Endodermal cell (in vitro differentiated cells): ENCODE measurements around the gene ANKH. TPM values are rescaled to one million over a fixed set of nuclear protein-coding genes. Genes with fewer than 3 reads are reported as not detected.

Source experiments
- DNase-seq: peaks from one replicate; pipeline ENCODE4 v3.0.0-alpha.2; 2017
- H3K27ac ChIP-seq: 2 replicates; pipeline ENCODE4 v1.5.1; 2013; ENCODE audit warnings: mild to moderate bottlenecking, low read depth, low read length, moderate library complexity
- H3K27me3 ChIP-seq: 2 replicates; pipeline ENCODE4 v1.6.1; 2013; ENCODE audit warnings: mild to moderate bottlenecking, low read length, moderate library complexity; ENCODE audit not compliant: insufficient read depth, control insufficient read depth, poor library complexity, severe bottlenecking
- H3K36me3 ChIP-seq: 2 replicates; pipeline ENCODE4 v1.7.0; 2013; ENCODE audit warnings: mild to moderate bottlenecking, low read length, moderate library complexity; ENCODE audit not compliant: control insufficient read depth, insufficient read depth
- H3K4me1 ChIP-seq: one replicate; pipeline ENCODE4 v1.7.0; 2013; ENCODE audit warnings: low read length; ENCODE audit not compliant: control insufficient read depth, insufficient read depth
- H3K4me3 ChIP-seq: 2 replicates; pipeline ENCODE4 v1.5.1; 2013; ENCODE audit warnings: mild to moderate bottlenecking, low read length, moderate library complexity
- H3K9ac ChIP-seq: 2 replicates; pipeline ENCODE4 v1.6.1; 2013; ENCODE audit warnings: mild to moderate bottlenecking, low read length, moderate library complexity; ENCODE audit not compliant: poor library complexity, severe bottlenecking; ENCODE audit errors: extremely low read depth
- H3K9me3 ChIP-seq: 2 replicates; pipeline ENCODE4 v1.6.1; 2013; ENCODE audit warnings: mild to moderate bottlenecking, low read length, moderate library complexity; ENCODE audit not compliant: control insufficient read depth
- H3K27ac Mint-ChIP-seq: 2 replicates; pipeline ENCODE4 v1.8.0; 2020; ENCODE audit warnings: mixed read lengths
- H3K27me3 Mint-ChIP-seq: 2 replicates; pipeline ENCODE4 v1.8.0; 2021; ENCODE audit warnings: mild to moderate bottlenecking, mixed read lengths; ENCODE audit not compliant: insufficient read depth
- H3K36me3 Mint-ChIP-seq: 2 replicates; pipeline ENCODE4 v1.8.0; 2020; ENCODE audit warnings: low read depth, mixed read lengths
- H3K4me1 Mint-ChIP-seq: 2 replicates; pipeline ENCODE4 v1.8.0; 2020; ENCODE audit warnings: mixed read lengths
- H3K4me3 Mint-ChIP-seq: 2 replicates; pipeline ENCODE4 v1.8.0; 2020; ENCODE audit warnings: mild to moderate bottlenecking, moderate library complexity, mixed read lengths
- H3K9me3 Mint-ChIP-seq: 2 replicates; pipeline ENCODE4 v1.8.0; 2020; ENCODE audit warnings: mild to moderate bottlenecking, mixed read lengths
- WGBS, 2 experiments: methylation state at CpG; one replicate each; pipeline versions ENCODE4 v1.1.5 to v1.1.7; 2013; ENCODE audit warnings: missing lambda C conversion rate in 2 of 2, mixed read lengths in 1 of 2; ENCODE audit not compliant: insufficient coverage in 1 of 2, insufficient read length in 1 of 2; 5-methylcytosine and 5-hydroxymethylcytosine counted together
- microRNA-seq: library from miRNA; unstranded; fragments of <30 nt; microRNA quantifications from one replicate; pipeline ENCODE4 v1.2.0, GENCODE V29; 2020; ENCODE audit warnings: borderline microRNAs expressed
- total RNA-seq, 2 donors: library from RNA; stranded (reverse); fragmentation: NEBNext Ultra II Directional in 1 of 2; extraction: Animal tissue kit (Norgen Biotek cat#: 25700) in 1 of 2; gene quantifications; 2 replicates in 1 of 2; 3 replicates in 1 of 2; pipeline ENCODE4 v1.2.1, GENCODE V29; 2021
- TF ChIP-seq, protein P1 (sequence below): fragments of 200-600 bp; sonication (generic); conservative IDR thresholded peaks from 2 replicates; pipeline ENCODE4 v1.5.0; 2021; ENCODE audit warnings: antibody characterized with exemption, mild to moderate bottlenecking

ANKH gene
- total RNA-seq, 2 donors from 2014 or later = 26.5 to 43.4 TPM

DNA sequence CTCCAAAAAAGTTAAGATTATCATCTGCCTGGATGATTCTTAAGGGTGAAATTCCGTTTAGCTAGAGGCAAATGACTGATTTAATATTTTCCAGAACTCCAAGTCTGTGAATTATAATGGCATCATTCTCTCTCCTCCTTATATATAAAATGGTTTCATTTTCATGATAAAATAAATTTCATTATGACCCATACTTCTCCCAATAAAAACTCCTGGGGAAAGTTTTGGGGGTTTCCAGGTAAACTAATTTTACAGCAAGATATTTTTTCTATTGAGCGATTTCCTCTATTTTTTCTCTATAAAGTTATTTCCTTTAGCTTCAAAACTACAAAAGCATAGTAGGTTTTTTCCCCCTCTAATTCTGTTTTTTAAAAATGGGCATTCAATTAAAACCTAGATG is 214.7 kb downstream of the ANKH start:
- Mint-ChIP-seq H3K9me3 (no peaks in the 10 kb centered on the region), H3K4me3 (no peak overlapping the region), H3K27ac (no peak overlapping the region), H3K27me3 (no peaks in the 10 kb centered on the region), H3K36me3 (no peaks in the 10 kb centered on the region), H3K4me1 (no peaks in the 10 kb centered on the region)
- TF ChIP-seq, protein P1, sequence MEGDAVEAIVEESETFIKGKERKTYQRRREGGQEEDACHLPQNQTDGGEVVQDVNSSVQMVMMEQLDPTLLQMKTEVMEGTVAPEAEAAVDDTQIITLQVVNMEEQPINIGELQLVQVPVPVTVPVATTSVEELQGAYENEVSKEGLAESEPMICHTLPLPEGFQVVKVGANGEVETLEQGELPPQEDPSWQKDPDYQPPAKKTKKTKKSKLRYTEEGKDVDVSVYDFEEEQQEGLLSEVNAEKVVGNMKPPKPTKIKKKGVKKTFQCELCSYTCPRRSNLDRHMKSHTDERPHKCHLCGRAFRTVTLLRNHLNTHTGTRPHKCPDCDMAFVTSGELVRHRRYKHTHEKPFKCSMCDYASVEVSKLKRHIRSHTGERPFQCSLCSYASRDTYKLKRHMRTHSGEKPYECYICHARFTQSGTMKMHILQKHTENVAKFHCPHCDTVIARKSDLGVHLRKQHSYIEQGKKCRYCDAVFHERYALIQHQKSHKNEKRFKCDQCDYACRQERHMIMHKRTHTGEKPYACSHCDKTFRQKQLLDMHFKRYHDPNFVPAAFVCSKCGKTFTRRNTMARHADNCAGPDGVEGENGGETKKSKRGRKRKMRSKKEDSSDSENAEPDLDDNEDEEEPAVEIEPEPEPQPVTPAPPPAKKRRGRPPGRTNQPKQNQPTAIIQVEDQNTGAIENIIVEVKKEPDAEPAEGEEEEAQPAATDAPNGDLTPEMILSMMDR = no peak
- no peak for DNase-seq
- no peak overlapping the region for H3K9ac ChIP-seq
- H3K4me3 ChIP-seq = no peak overlapping the region
- 46% methylated on average over 2 of the region's 2 CpGs; no CpG with 5 or more reads in 1 of the 2 experiments for WGBS, 2 experiments
- H3K9me3 ChIP-seq = no peaks in the 10 kb centered on the region
- no peak overlapping the region for H3K27ac ChIP-seq
- peaks cover 6% of the 10 kb centered on the region for H3K27me3 ChIP-seq
- H3K4me1 ChIP-seq = no peaks in the 10 kb centered on the region
- H3K36me3 ChIP-seq = no peaks in the 10 kb centered on the region

DNA sequence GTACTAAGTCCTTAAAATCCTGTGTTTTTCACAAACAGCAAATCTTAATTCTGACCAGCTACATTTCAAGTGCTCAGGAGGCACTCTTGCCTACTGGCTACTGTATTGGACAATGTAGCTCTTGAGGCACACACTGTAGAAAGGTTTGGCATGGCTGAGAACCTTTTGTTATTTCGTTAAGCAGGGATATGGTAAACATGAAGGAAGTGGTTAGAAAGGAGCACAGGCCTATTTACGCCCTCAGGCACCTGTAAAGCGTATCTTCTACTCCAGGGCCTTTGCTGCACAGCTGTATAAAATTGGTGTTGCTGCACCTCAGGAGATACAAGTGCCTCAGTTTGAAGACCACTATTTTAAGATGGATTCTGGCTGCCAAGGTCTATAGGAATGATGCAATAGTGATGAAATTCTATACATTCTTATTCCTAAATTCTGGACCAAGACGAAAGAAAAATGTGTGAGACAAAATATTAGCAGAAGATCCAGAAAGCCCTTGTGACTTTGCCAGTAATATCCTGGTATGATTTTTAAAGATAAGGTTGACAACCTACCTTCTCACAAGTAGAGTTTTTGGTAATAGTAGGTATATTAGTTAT is 216.3 kb downstream of the ANKH start:
- no peaks in the 10 kb centered on the region for H3K27me3 Mint-ChIP-seq

More for the DNA sequence above, 216.3 kb downstream of the ANKH start:
- 56 to 90% methylated on average over 3 to 4 of the region's 4 CpGs for WGBS, 2 experiments
- TF ChIP-seq, protein P1 = no peak
- no peaks in the 10 kb centered on the region for H3K9me3 Mint-ChIP-seq
- Histone ChIP-seq H3K9ac (no peak overlapping the region), H3K27ac (no peak overlapping the region), H3K4me3 (no peak overlapping the region), H3K4me1 (no peaks in the 10 kb centered on the region), H3K9me3 (no peaks in the 10 kb centered on the region), H3K27me3 (peaks cover 6% of the 10 kb centered on the region), H3K36me3 (no peaks in the 10 kb centered on the region)
- no peak overlapping the region for H3K27ac Mint-ChIP-seq
- no peak overlapping the region for H3K4me3 Mint-ChIP-seq
- H3K36me3 Mint-ChIP-seq = no peaks in the 10 kb centered on the region
- DNase-seq = no peak
- H3K4me1 Mint-ChIP-seq = no peaks in the 10 kb centered on the region

Small RNAs within 50 kb of the gene (microRNA-seq; reads per million reads assigned to microRNA genes)
- not detected for gene MIR4637

Other genes starting within 250 kb of the ANKH start
- 10 to 100 TPM; 36.4 to 43.2 TPM for gene OTULIN, start 207.1 kb downstream of the ANKH start, total RNA-seq